Naive thymus-derived CD8-positive, alpha-beta T cell (primary cell): ENCODE results near the gene APOBR. TPM values are rescaled to one million over a fixed set of nuclear protein-coding genes. Genes with fewer than 3 reads are reported as not detected.
"Not testable (repeated sequence)": the region's sequence is repeated elsewhere in the genome, so short reads cannot be mapped to it uniquely, and the experiment has no call there.

Experiments used
- ATAC-seq, 2 donors: fragments of 150-1000 bp; cut with Tn5 transposase in 1 of 2; sonication (Bioruptor Pico), chemical (Tn5 transposase) in 1 of 2; 1 replicate in 1 of 2; 2 replicates in 1 of 2; pipeline ENCODE4 v1.10.0; 2021; ENCODE audit warnings: mild to moderate bottlenecking in 2 of 2, moderate library complexity in 2 of 2
- POLR2A ChIA-PET: fragments of 350-600 bp; sonication (Branson Sonifier 250); formaldehyde crosslinking; loops from one replicate; lab custom pipeline; 2021; ENCODE audit warnings: antibody characterized with exemption; lab: Charles Lee
- DNase-seq, 10 donors: peaks; one replicate each; pipeline versions ENCODE4 v3.0.0 to v3.0.0-alpha.2; 2020 to 2022
- H3K27ac Mint-ChIP-seq, 10 donors: one replicate each; pipeline ENCODE4 v1.8.0; 2020 to 2022; ENCODE audit warnings: mild to moderate bottlenecking in 10 of 10, mixed read lengths in 10 of 10, moderate library complexity in 4 of 10, inconsistent platforms in 1 of 10
- H3K27me3 Mint-ChIP-seq, 5 donors: one replicate each; pipeline ENCODE4 v1.8.0; 2021 to 2022; ENCODE audit warnings: mixed read lengths in 5 of 5
- H3K36me3 Mint-ChIP-seq, 3 donors: one replicate each; pipeline ENCODE4 v1.8.0; 2020 to 2022; ENCODE audit warnings: mixed read lengths in 3 of 3, mild to moderate bottlenecking in 2 of 3, inconsistent platforms in 1 of 3
- H3K4me1 Mint-ChIP-seq, 4 donors: one replicate each; pipeline ENCODE4 v1.8.0; 2021 to 2022; ENCODE audit warnings: mixed read lengths in 4 of 4
- H3K4me3 Mint-ChIP-seq, 10 donors: one replicate each; pipeline ENCODE4 v1.8.0; 2020 to 2022; ENCODE audit warnings: mild to moderate bottlenecking in 10 of 10, mixed read lengths in 10 of 10, moderate library complexity in 6 of 10, inconsistent platforms in 1 of 10
- H3K9me3 Mint-ChIP-seq, 9 donors: one replicate each; pipeline ENCODE4 v1.8.0; 2020 to 2022; ENCODE audit warnings: mixed read lengths in 9 of 9, mild to moderate bottlenecking in 3 of 9, inconsistent platforms in 1 of 9, moderate library complexity in 1 of 9
- polyA plus RNA-seq, 3 donors: library from polyadenylated mRNA; unstranded; fragments of 300-500 nt; fragmentation: Illumina TruSeq; gene quantifications; one replicate each; pipeline ENCODE4 v1.2.3, GENCODE V29; 2021
- total RNA-seq, 8 experiments: library from RNA in 2 of 8; stranded (reverse) in 2 of 8; gene quantifications; one replicate each; pipeline ENCODE4 v1.2.3 and lab custom pipeline; 2021 to 2026

Gene APOBR, protein sequence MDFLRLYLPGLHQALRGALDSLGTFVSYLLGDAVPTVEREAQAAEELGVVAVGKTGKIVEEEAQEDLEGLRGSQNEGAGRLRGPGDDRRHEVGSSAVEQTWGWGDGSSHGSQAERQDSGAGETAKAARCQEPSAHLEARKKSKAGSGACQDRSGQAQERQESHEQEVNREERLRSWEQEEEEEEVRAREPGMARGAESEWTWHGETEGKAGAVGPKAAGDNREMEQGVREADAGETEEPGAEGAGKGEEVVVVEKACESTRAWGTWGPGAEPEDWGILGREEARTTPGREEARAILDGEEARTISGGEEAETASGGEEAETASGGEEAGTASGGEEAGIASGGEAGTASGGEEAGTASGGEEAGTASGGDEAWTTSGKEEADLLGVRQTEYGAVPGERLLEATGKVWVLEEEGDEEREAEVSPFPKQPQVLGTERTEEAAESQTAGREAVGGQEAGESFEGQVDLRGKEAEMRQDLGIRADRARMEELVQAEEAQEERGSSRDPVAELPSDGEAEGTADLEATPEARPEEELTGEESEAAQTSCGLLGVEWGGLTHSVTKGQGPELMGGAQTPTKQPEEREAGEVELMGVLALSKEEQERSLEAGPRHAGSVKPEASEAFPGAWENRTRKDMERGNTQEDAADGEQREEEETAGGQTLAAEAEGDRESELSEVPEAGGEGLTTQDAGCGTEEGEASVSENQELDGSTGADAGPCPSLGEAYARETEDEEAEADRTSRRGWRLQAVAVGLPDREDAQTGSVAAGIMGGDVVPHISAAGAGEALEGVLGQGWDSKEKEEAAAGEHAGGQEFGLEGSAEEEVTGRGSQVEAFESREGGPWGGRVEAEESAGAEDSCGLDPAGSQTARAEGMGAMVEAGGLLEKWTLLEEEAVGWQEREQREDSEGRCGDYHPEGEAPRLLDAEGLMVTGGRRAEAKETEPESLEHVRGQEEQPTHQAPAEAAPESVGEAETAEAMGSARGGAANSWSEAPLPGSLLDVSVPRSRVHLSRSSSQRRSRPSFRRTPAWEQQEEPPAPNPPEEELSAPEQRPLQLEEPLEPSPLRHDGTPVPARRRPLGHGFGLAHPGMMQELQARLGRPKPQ
- 1 to 10 TPM; 7.6 to 9.0 TPM for total RNA-seq
- polyA plus RNA-seq, result 1 to 10 TPM in 1 of 3 donors, under 1 TPM in 2; 0.38 to 1.1 (median 0.76) TPM
- 1.7 to 12.8 (median 5.1) reads per million in 6 experiments for total RNA-seq (lab: John Stamatoyannopoulos, UW)

- peaks cover 44 to 73% (median 65%) of the 10 kb centered on the region in 4 donors for H3K4me1 Mint-ChIP-seq
- H3K27ac Mint-ChIP-seq, result peak within 1 kb of the TSS; percentile 97 to 100 (median 99)
- POLR2A ChIA-PET, result interaction anchor here (0.6 to 5.3 kb wide), 27 partner anchors 9 to 451 kb away, joined by 3 to 44 read pairs (median 5); partner anchors contain the start of genes ATXN2L, SGF29 and SH2B1
- H3K9me3 Mint-ChIP-seq, result no peaks in the 10 kb centered on the region
- peaks cover 0 to 12% (median 0%) of the 10 kb centered on the region in 3 donors for H3K36me3 Mint-ChIP-seq
- DNase-seq, result peak; percentile 66 to 97 (median 92)
- peak; percentile 82 to 86 for ATAC-seq
- no peaks in the 10 kb centered on the region for H3K27me3 Mint-ChIP-seq
- peak within 1 kb of the TSS; percentile 80 to 99 (median 94) for H3K4me3 Mint-ChIP-seq
These were observed at the start of gene APOBR for GRCh38 chr16:28494121-28494851. TSS of gene APOBR (plus strand) at chr16:28494643. CDS start at chr16:28494682, 39 bp downstream.

DNA sequence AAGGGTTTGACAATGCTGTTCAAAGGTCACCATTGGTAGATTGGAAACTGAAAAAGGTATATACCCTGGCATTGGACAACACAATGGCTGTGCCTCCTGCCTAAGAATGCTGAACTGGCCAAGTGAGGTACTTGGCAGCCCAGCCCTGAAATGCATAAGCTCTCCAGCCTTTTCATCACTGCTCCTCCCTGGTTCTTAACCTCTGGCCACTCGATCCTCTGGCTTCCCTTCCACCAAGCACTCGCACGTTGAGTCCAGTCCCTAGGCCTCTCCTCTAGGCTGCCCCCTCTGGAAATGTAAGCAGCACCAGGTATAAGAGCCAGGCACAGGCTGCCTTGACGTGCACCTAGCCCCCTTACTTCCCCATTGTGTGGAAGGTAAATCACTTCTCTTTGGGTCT, 48.1 kb upstream of the APOBR start:
- H3K27me3 Mint-ChIP-seq, H3K4me1 Mint-ChIP-seq, H3K4me3 Mint-ChIP-seq, H3K27ac Mint-ChIP-seq, DNase-seq, H3K36me3 Mint-ChIP-seq, ATAC-seq, POLR2A ChIA-PET, H3K9me3 Mint-ChIP-seq: not testable (repeated sequence)

DNA sequence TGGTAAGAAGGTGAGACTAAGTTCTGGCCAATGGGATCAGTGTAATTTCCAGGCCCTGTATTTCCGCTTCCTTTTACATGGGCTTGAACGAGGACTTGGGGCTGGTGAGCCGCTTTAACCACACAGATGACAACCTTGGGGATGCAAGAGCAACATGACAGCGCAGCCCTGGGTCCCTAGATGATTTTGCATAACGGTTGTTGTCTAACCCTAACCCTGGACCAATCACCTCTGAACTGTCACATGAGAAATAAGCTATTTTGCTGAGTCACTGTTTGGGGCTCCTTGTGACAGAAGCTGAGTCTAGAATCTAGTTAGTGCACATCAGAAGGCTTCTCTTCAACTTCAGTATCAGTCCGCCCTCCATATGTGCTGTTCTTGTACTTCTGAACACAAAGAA, 47.4 kb upstream of the APOBR start:
- H3K9me3 Mint-ChIP-seq, H3K27me3 Mint-ChIP-seq, DNase-seq, H3K27ac Mint-ChIP-seq, POLR2A ChIA-PET, H3K4me1 Mint-ChIP-seq, ATAC-seq, H3K4me3 Mint-ChIP-seq, H3K36me3 Mint-ChIP-seq: not testable (repeated sequence)

GRCh38 chr16:28473714-28474265, 20.7 kb upstream of the APOBR start:
- Mint-ChIP-seq H3K27me3 (no peaks in the 10 kb centered on the region), H3K4me1 (peaks cover 0 to 8% (median 4%) of the 10 kb centered on the region in 4 donors), H3K9me3 (no peaks in the 10 kb centered on the region), H3K4me3 (no peak overlapping the region), H3K36me3 (peaks cover 0 to 53% (median 3%) of the 10 kb centered on the region in 3 donors), H3K27ac (peak overlapping the region in 9 of 10 donors; percentile 9 to 88 (median 71))
- POLR2A ChIA-PET, result interaction anchor here (1.3 kb wide), 1 partner anchor 15 kb away, joined by 3 read pairs; no protein-coding TSS in a partner anchor
- ATAC-seq (no peak), DNase-seq (peak in 1 of 10 donors; percentile 21)

DNA sequence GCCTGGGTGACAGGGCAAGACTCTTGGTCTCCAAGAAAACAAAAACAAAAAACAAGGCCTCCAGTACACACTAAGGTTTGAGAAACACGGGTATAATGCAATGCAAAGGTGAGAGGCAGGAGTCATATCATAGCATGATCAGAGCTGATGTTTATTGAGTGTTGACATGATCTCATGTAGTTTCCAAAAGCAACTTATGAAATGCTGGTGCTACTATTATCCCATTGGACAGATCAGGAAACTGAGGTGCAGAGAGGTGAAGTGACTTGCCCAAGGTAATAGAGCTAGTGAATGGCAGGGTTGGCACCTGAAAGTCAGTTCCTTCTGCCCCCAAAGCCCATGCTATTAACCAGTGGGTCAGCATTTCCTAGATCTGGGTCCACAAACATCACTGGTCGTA, 19.2 kb upstream of the APOBR start:
- DNase-seq (no peak), ATAC-seq (no peak)
- H3K36me3 Mint-ChIP-seq, result peaks cover 0 to 67% (median 7%) of the 10 kb centered on the region in 3 donors
- H3K27ac Mint-ChIP-seq, result peak overlapping the region in 9 of 10 donors; percentile 20 to 76 (median 58)
- no peaks in the 10 kb centered on the region for H3K9me3 Mint-ChIP-seq
- H3K27me3 Mint-ChIP-seq, result no peaks in the 10 kb centered on the region
- POLR2A ChIA-PET, result interaction anchor here (0.6 to 1.3 kb wide), 2 partner anchors 13 to 335 kb away, joined by 3 read pairs; no protein-coding TSS in a partner anchor
- peaks cover 0 to 8% (median 4%) of the 10 kb centered on the region in 4 donors for H3K4me1 Mint-ChIP-seq
- H3K4me3 Mint-ChIP-seq, result no peak overlapping the region

DNA sequence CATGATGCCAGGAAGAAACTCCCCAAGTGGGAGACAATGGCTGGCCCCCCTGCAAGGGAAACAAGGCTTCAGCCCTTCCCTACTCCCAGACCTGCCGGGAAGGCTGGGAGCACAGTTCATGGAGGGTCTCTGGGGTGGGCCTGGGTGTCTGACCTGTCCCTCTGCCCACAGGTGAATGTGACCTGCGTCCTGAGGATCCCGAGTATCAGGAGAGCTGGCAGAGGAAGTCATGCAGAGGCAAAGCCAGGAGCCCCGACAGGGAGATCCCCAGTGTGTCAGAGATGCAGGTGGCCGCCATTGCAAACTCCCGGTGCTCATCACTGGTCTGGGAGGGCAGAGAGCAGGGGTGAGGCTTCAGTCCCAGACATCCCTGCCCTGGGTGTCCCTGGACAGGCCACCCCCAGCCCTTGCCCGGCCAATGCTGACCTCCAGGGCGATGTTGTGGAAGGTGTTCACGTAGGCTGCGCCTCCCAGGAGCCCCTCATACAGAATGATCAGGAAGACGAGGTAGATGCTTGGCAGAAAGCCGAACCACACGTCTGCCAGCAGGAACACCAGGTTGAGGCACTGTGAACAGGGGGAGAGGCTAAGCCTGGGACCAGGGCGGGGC, 17.0 kb upstream of the APOBR start:
- DNase-seq (peak in 1 of 10 donors; percentile 57), ATAC-seq (no peak)
- H3K36me3 Mint-ChIP-seq, result peaks cover 0 to 82% (median 7%) of the 10 kb centered on the region in 3 donors
- peak overlapping the region in 5 of 10 donors; percentile 40 to 93 (median 58) for H3K27ac Mint-ChIP-seq
- peaks cover 0 to 8% (median 4%) of the 10 kb centered on the region in 4 donors for H3K4me1 Mint-ChIP-seq
- no peak overlapping the region for H3K4me3 Mint-ChIP-seq
- H3K9me3 Mint-ChIP-seq, result no peaks in the 10 kb centered on the region
- POLR2A ChIA-PET, result no interaction called here
- H3K27me3 Mint-ChIP-seq, result no peaks in the 10 kb centered on the region

- ATAC-seq (no peak), DNase-seq (peak in 1 of 10 donors; percentile 44)
- peaks cover 0 to 87% (median 5%) of the 10 kb centered on the region in 3 donors for H3K36me3 Mint-ChIP-seq
- H3K9me3 Mint-ChIP-seq, result no peaks in the 10 kb centered on the region
- H3K4me3 Mint-ChIP-seq, result no peak overlapping the region
- POLR2A ChIA-PET, result interaction anchor here (0.7 kb wide), 1 partner anchor 15 kb away, joined by 5 read pairs; no protein-coding TSS in a partner anchor
- no peaks in the 10 kb centered on the region for H3K27me3 Mint-ChIP-seq
- peaks cover 0 to 4% (median 3%) of the 10 kb centered on the region in 4 donors for H3K4me1 Mint-ChIP-seq
- peak overlapping the region in 2 of 10 donors; percentile 24 to 68 for H3K27ac Mint-ChIP-seq
These were observed 15.8 kb upstream of the APOBR start for GRCh38 chr16:28478506-28479180.

DNA sequence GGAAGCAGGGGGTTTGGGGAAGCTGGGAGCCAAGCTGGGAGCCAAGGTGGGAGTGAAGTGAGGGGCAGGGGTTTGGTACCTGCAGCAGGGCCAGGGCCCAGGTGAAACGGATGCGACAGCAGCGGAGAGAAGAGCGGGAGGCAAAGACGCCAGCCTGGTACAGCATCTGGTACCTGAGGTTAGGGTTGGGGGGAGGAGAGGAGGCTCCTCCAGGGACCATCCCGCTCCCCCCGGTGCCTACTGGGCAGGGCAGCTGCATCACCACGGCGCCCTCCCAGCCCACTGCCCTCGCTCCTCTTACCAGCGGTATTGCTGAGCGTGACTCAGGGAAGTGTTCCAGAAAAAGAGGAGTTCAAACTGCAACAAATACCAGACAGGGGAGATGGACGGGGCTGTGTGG, 12.4 kb upstream of the APOBR start:
- no peak for ATAC-seq
- H3K27me3 Mint-ChIP-seq, result no peaks in the 10 kb centered on the region
- H3K4me1 Mint-ChIP-seq, result peaks cover 0 to 3% (median under 1%) of the 10 kb centered on the region in 4 donors
- H3K27ac Mint-ChIP-seq, result peak overlapping the region in 1 of 10 donors; percentile 84
- peaks cover 0 to 87% (median 4%) of the 10 kb centered on the region in 3 donors for H3K36me3 Mint-ChIP-seq
- no peaks in the 10 kb centered on the region for H3K9me3 Mint-ChIP-seq
- no peak overlapping the region for H3K4me3 Mint-ChIP-seq
- POLR2A ChIA-PET, result interaction anchor here (0.7 kb wide), 3 partner anchors 163 to 1061 kb away, joined by 3 to 5 read pairs (median 4); no protein-coding TSS in a partner anchor
- DNase-seq, result peak in 1 of 10 donors; percentile 57

DNA sequence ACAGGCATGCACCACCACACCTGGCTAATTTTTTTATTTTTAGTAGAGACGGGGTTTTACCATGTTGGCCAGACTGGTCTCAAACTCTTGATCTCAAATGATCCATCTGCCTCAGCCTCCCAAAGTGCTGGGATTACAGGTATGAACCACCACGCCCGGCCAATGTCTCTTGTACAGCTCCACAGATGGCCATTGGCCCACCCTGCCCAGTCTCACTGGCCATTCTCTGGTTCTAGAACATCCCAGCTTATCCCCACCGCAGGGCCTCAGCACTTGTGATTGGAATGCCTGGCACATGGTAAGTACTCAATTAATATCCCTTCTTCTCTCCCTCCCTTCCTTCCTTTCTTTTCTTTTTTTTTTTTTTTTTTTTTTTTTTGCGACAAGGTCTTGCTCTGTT, 11.1 kb upstream of the APOBR start:
- POLR2A ChIA-PET, result interaction anchor here (0.6 to 1.5 kb wide), 4 partner anchors 11 to 1078 kb away, joined by 3 to 11 read pairs (median 4); partner anchors contain the start of gene APOBR
- not testable (repeated sequence) for ATAC-seq, H3K4me3 Mint-ChIP-seq, H3K27me3 Mint-ChIP-seq, H3K9me3 Mint-ChIP-seq
- peak in 1 of 10 donors; percentile 3 for DNase-seq
- Mint-ChIP-seq H3K4me1 (peaks cover 4 to 10% (median 6%) of the 10 kb centered on the region in 4 donors), H3K27ac (peak overlapping the region in 3 of 10 donors; percentile 45 to 71 (median 59)), H3K36me3 (peaks cover 0 to 81% (median 7%) of the 10 kb centered on the region in 3 donors)

DNA sequence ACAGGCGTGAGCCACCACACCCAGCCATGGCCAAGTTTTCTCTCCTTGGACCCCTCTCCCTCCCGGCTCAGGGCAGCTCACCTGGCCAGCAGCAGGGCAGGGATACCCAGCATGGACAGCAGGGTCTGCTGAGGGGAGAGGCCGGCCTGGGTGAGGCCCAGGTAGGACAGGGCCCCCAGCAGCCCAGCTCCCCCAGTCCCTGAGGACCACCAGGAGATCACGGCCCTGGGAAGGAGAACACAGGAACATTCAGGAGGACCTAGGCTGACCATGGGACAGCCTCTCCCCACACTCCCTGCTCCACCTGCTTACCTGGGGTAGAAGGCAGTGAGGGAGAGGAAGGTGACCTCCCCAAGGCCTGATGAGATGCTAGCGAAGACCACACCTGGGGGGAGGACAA, 8.2 kb upstream of the APOBR start:
- peaks cover 8 to 29% (median 17%) of the 10 kb centered on the region in 4 donors for H3K4me1 Mint-ChIP-seq
- no peaks in the 10 kb centered on the region for H3K27me3 Mint-ChIP-seq
- no peak overlapping the region for H3K4me3 Mint-ChIP-seq
- peaks cover 0 to 70% (median 3%) of the 10 kb centered on the region in 3 donors for H3K36me3 Mint-ChIP-seq
- POLR2A ChIA-PET, result interaction anchor here (0.9 kb wide), 1 partner anchor 8 kb away, joined by 3 read pairs; the partner anchor contains the start of gene APOBR
- H3K27ac Mint-ChIP-seq, result no peak overlapping the region
- DNase-seq (peak in 1 of 10 donors; percentile 32), ATAC-seq (no peak)
- H3K9me3 Mint-ChIP-seq, result no peaks in the 10 kb centered on the region
